Embryonic facial prominence (tissue), 1 donor: ENCODE data around the gene ABCC11.
"Not testable (repeated sequence)": the region's sequence is repeated elsewhere in the genome, so short reads cannot be mapped to it uniquely, and the experiment has no call there.

Experiments used
- DNase-seq: peaks from one replicate; pipeline ENCODE4 v3.0.0-alpha.2; 2016; ENCODE audit errors: extremely low spot score

Gene ABCC11

DNA sequence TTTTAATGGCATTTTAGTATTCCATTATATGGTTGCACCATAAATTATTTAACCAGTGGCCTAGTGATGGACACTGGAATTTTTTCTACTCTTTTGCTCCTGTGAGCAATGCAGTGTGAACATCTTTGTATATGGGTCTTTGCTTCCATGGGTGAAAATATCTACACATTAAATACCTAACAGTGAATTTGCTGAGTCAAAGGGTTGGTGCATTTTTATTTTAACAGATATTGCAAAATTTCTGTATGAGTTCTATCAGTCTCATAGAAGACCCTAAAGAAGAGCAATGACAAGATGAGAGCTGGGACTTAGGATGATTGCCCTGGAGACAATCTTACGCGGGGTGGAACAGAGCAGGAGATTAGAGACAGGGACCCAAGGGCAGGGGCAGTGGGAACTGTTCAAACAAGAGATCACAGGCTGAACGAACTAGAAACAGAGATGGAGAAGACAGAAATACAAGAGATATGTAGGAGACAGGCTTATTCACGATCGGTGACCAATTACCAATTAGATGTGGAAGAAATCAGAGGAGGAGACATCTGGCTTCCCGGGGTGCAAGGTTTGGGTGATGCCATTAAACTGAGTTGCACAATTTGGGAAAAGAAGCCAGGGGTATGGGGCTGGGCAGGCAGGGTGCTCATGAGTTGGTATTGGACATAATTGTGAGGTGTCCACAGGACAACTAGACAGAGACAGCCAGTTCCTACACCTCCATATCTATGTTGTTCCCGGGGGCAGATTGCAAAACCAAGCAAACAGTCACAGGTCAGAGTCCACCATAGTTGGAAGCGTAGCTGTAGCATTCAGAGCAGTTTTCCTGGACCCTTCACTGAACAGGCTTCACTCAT is 43.1 kb downstream of the ABCC11 start:
- DNase-seq = no peak

DNA sequence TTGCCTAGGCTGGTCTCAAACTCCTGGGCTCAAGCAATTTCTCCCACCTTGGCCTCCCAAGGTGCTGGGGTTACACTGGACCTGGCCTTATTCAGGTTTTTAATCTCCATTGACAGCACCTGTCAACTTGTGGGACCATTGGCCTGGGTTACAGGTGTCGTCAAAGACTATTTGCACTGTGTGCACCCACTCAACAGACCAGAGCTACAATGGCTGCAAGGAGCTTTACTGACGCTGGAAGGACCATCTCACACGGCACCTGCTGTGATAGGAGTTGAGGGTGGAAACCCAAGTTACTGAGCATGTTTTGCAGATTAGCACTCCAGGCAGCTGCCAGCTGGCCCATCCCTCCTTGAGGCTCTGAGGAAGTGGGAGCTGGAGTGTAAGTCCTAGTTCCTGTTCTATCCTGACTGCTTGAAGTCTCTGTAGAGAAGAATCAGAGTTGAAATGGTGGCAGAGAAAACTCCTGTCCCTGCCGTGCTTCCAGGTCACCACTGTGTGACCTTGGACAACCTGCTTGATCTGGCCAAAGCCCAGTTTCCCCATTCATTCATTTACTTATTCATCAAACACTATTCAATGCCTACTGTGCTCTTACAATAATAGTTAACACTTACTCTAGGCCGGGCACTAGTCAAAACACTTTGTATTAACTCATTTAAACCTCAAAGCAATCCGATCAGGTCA is 45.7 kb downstream of the ABCC11 start:
- no peak for DNase-seq

DNA sequence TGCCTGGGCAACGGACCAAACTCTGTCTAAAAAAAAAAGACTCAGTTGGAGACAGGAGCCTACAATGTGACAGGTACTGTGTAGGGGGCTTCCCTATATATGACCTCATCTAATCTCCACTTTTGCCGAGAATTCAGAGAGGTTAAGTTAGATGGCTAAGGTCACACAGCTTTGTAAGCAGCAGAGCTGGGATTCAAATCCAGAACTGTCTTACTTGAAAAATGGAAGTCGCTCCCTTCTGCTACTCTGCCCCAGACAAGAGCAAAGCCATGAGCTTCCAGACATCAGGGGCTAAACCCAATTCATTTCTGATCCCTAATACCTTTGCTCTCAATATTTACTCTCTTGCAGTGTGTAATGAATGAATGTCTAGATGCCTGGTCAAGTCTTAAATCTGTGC is 50.0 kb downstream of the ABCC11 start:
- peak; percentile 100 for DNase-seq

DNA sequence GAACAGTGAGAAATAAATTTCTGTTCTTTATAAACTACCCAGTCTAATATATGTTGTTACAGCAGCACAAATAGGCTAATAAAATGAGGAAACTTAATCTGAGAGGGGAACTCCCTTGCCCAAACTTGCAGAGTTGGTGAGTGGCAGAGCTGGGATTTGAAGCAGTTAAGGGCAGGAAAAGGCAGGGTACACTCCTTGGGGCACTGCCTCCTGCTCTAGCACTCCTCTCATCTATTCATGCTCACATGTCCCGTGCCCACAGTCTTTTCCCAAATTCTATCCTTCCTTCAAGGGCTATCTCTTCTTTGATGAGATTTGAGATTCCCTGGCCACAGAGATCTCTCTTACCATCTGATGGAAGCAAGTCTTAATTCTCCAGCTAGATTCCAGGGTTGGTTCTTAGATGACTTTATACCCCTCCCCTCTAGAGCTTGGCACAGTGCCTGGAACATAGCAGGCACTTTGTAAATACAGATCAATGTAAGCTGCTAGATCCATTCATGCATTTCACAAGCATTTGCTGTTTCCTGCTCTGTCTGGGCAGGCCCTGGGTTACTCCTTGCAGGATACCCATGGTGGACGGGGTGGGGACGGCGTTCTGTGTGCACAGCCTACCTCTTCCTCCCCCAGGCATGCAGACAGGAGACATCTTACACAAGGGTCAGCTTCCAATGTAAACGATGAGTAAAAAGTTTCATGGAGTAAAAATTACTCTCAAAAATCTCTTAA is 52.3 kb downstream of the ABCC11 start:
- peak; percentile 22 for DNase-seq

DNA sequence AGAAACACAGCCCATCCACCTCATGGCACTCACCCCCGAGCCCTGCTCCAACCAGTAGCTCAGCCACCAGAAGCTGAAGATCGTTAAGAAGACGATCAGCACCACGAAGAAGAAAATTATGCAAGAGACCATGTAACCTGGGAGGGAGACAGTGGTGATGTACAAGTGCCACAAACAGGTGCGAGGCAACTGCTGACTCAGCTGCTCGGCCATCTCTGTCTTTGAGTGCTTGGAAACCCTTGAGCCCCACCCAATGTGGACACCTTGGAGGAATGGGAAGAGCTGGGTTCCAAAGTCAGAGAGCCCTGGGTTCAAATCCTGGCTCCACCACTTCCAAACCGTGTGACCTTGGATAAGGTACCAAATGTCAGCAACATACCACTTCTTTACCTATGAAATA is 53.5 kb downstream of the ABCC11 start:
- DNase-seq = no peak

DNA sequence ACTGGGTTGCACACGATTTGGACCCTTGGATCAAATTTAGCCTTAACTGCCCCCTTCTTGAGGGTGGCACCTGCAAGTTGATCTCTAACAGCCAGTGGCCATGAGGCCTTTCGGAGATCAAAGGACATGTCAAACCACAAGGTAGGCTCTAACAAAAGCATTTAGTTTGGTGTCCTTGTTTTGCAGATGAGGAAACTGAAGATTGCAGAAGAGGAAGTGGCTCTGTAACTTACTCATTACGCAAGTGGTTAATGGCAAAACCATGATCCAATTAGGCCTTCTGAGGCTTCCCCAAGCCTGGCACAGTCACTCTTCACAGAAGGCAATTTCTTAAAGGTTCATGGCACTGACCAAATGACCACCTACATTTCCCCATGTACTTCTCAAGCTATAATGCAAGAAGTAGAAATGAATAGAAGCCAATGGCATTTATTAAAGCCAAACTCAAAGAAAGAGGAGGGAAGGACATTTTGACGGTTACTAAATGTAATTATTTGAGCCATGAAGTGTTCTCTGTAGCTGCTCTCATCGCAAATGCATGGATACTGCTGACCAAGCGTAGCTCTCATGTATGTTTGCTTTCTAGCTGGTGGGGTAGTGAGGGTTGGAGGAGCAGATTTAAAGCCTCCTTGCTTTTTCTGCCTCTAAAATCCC is 58.8 kb downstream of the ABCC11 start:
- no peak for DNase-seq

DNA sequence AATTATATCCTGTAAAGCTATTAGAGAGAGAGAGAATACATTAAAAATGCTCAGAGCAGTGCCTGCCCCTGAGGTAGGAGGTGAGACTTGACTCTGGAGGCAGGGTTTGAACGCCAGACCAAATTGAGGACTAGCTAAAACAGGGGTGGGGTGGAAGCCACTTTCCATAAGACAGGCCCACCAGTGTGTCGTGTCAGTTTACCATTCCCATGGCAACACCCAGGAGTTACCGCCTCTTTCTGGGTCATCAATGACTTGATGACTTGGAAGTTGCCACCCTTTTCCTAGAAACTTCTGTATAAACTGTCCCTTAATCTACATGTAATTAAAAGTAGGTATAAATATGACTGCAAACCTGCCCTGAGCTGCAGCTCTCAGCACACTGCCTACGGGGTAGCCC is 59.6 kb downstream of the ABCC11 start:
- DNase-seq = no peak

DNA sequence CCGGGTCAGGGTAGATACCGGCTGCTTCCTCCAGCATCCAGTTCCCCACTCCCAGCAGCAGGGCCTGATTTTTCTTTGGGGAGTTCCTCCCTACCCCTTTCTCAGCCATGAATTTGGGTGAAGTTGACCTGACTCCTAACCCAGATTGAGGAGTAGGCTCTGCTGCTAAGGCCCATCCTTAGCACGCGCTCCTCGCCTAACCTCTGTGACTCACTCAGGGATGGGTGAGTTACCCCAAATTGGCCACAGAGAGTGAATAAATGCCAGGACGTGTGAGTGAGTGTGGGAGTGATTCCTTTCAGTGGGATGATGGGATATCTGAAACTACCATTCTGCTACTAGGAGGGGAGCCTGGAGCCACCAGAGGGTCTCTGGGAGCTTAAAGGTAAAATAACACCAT is 62.7 kb downstream of the ABCC11 start:
- no peak for DNase-seq

DNA sequence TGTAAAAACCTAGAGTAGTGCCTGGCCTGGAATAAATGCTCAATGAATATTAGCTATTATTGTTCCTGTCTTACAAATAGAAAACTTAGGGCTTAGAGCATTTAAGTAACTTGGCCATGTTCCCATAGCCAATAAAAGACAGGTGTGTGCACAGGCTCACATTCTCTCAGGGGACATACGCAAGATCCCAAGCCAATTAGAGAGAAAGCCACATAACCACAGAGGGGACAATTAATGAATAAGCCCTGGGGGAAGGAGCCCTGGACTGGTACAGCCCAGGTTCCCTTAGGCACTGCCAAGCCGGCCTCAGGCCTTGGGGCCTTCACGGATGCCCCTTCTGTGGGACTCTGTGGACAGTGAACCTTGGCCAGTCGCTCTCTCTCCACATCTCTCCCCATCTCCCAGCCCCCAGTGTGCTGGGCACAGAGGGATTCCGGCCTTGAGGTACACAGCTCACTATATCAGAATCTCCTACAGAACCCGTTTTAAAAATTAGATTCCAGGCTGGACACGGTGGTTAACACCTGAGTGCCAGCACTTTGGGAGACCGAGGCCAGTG is 64.3 kb downstream of the ABCC11 start:
- no peak for DNase-seq

DNA sequence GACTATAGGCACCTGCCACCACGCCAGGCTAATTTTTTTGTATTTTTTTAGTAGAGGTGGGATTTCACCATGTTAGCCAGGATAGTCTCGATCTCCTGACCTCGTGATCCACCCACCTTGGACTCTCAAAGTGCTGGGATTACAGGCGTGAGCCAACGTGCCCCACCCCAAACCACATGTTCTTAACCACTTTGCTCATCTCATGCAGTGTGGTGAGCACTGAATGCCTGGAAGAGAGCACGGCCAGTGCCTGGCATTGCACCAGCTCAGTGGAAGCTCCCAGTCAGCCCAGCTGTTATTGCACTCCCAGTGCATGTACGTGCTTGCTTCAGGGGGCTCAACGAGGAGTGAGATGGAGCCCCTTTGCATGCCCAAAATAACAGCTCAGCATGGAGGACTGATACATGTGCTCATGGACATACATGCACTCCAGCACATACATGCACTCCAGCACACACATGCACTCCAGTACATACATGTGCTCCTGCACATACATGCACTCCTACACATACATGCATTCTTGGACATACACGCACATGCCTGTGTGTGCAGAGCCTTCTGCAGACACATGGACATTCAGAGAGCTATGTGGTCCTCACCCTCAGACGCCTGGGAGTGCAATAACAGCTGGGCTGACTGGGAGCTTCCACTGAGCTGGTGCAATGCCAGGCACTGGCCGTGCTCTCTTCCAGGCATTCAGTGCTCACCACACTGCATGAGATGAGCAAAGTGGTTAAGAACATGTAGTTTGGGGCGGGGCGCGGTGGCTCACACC is 65.4 kb downstream of the ABCC11 start:
- DNase-seq = not testable (repeated sequence)

DNA sequence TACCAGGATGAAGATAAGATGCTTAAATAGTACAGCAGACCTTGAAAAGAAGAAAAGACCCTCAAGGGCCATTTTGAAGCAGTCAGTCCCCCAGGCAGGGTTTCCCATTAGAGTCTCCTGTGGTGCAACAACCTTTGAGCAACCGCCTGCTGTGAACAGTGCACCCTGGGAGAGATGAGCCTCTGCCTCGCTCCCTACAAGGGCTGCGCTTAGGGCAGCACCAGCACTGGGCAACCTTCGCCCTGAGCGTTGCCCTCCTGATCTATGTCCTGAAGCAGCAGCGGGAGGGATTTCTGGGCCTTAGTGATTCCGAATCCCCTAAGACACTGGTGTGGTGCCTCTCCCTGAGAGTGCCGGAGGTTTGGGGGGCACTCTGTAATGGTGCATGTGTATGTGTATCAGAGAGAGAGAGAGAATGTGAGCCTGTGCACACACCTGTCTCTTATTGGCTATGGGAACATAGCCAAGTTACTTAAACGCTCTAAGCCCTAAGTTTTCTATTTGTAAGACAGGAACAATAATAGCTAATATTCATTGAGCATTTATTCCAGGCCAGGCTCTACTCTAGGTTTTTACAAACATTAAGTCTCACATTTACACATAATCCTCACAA is 66.4 kb downstream of the ABCC11 start:
- DNase-seq = no peak

DNA sequence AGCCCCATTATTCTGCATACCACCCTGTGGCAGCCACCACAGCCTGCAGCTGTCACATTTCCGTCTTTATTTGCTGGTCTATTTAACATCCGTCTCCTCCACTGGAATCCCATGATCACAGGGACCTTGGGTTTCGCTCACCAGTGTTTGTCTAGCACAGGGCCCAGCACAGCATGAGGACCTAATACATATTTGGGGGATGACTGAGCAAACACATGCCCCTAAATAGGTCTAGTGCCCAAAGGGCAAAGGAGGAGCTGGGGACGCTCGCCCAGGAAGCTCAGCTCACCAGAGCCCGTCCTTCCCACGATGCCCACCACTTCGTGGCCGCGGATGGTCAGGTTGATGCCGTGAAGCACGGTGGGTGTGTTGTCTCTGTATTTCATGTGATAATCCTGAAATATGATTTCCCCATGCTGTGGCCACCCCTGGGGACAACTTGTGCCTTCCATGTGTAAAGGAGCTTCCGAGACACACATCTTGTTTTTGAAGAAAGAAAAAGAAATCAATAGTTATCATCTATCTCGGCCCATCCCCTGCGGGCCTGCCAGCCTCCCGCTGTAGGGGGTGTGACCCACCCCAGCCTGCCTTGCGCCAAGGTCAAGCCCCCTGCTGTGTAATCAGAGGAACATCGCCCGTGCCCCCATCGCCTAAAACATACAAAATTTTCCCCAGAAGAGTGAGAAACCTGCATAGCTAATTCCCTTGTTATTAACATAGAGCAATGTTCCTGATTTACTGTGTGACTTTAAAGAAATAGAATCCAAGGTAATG is 70.5 kb downstream of the ABCC11 start:
- DNase-seq = no peak

DNA sequence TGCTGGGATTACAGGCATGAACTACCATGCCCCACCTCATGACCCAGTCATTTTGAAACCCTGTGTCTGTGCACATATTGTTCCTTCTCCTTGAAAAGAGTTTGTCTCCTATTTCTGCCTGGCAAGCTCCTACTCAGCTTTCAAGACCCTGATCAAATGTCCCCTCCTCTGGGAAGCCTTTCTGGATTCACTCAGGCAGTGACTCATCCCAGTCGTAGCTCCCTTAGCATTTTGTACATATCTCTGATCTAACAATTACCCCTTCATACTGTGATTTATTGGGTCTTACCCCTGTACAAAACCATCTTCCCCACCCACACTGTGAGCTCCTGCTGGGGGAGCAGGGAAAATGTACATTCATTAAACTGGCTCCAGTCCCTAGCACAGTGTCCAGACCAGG is 73.5 kb downstream of the ABCC11 start:
- DNase-seq = no peak

DNA sequence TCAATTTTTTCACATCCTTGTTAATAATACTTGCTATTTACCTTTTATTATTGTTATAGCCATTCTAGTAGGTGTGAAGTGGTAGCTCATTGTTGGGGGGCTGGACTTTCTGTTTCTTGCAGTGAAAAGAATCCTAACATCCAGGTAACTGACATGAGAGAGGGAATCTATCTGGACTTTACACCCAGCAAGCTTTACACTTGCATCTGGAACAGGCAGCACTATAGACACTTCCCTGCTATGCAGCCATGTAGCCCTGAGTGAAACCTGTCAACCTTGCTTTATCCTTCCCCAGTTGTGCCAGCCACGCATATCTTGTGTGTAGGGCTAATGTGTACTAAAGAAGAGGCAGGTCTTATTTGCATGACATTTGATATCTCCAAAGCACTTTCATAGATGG is 74.7 kb downstream of the ABCC11 start:
- DNase-seq = no peak

DNA sequence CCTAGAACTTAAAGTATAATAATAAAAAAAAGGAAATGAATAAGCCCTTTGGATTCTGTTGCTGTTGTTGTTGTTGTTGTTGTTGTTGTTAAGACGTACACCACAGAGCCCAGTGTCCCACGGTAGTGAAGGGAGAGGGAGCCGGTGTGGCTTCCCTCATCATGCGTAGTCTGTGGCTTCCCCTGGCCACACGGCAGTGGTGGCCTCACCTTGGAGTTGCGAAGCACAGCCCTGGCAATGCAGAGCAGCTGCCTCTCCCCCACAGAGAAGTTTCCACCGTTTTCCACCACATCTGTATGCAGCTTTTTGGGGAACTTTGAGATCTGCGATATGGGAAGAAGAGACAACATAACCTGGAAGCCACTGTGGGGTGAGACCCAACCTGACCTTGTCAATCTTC is 77.4 kb downstream of the ABCC11 start:
- no peak for DNase-seq

DNA sequence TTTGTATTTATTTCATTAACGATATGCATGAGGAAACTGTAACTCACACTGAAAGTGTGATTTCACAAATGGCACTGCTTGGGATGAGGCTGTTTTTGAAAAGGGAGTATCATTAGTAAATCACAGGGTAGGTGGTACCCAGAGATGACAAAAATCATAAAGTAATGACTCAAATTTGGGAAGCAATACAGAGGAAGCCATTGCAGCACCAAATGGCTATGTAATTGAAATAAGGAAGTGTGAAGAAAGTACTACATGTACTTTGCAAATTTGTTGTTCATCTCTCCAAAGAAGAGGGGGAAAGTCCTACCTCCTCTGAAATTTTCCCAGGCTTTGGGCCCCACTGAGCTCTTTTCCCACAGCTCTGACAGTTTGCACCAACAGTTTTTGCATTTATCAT is 79.3 kb downstream of the ABCC11 start:
- DNase-seq = no peak

DNA sequence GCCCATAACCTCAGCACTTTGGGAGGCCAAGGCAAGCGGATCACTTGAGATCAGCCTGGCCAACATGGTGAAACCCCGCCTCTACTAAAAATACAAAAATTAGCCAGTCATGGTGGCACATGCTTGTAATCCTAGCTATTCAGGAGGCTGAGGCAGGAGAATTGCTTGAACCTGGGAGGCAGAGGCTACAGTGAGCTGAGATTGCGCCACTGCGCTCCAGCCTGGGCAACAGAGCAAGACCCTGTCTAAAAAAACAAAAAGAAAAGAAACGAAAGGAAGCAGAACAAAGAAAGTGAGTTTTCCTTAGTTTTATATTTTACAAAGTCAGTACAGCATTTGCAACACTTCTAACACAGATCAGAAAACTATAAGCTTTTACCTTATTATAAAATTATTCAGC is 80.7 kb downstream of the ABCC11 start:
- DNase-seq = not testable (repeated sequence)

DNA sequence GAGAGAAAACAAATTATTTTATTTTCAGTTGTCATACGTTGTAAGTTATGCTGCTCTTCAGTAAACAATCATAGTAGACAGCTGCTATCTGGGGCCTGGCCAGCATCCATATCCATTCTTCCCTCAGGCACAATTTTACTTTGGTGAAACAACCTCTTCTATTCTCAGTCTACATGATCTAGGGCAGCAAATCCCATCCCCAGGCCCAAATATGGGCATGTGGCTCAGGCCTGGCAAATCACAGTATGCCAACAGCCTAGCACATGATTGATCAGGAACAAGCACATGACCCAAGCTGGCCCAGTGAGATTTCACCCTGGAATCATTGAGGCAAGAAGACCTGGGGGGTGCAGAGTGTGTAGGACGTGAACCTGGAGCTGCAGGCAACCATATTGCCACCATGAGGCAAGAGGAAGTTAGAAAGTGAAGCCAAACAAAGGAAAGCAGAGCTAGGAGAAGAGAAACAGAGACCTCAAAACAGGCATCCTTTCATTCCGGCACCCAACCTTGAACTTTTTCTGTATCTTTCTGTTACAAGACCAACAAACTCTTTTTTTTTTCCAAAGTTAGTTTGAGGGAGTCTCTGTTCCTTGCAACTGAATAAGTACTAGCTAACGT is 81.3 kb downstream of the ABCC11 start:
- DNase-seq = no peak
